Endothelial cell of umbilical vein (primary cell): ENCODE data around the gene CLEC2L. TPM values are rescaled to one million over a fixed set of nuclear protein-coding genes. Genes with fewer than 3 reads are reported as not detected.

ENCODE experiments used
- BruUV-seq: library from RNA; stranded (reverse); fragments of 400-500 nt; replicated peaks from 2 replicates; lab custom pipeline; 2021; lab: Mats Ljungman, UMichigan
- CTCF ChIA-PET: fragments of 300-600, 350-600 bp; sonication (Branson Sonifier 250); formaldehyde crosslinking; loops from one replicate; lab custom pipeline; 2021; ENCODE audit warnings: antibody characterized with exemption, inconsistent platforms; lab: Charles Lee
- POLR2A ChIA-PET: fragments of 300-600, 350-600 bp; sonication (Branson Sonifier 250); formaldehyde crosslinking; loops from one replicate; lab custom pipeline; 2021; ENCODE audit warnings: antibody characterized with exemption, inconsistent platforms; lab: Charles Lee
- DNase-seq: peaks from one replicate; pipeline ENCODE4 v3.0.0-alpha.2; 2011; ENCODE audit warnings: low read depth, low spot score
- FAIRE-seq: peaks from 2 replicates; lab custom pipeline; 2011; peaks lifted over from hg19 to GRCh38; lab: Jason Lieb, UNC
- H2AFZ ChIP-seq: 2 replicates; pipeline ENCODE4 v1.6.0; 2012; ENCODE audit warnings: low read depth, low read length, control low read depth, inconsistent platforms
- H3K27ac ChIP-seq: 2 replicates; pipeline ENCODE4 v1.5.1; 2011; ENCODE audit warnings: low read depth, mild to moderate bottlenecking, control low read depth, low read length, moderate library complexity; ENCODE audit not compliant: insufficient read depth
- H3K27me3 ChIP-seq, 2 experiments: 2 replicates each; pipeline versions ENCODE4 v1.6.0 to v1.6.1; 2011; ENCODE audit warnings: low read length in 2 of 2, mixed read lengths in 1 of 2; ENCODE audit not compliant: control insufficient read depth in 2 of 2, insufficient read depth in 2 of 2
- H3K36me3 ChIP-seq, 2 experiments: 2 replicates in 1 of 2; 3 replicates in 1 of 2; pipeline ENCODE4 v1.5.1; 2011; ENCODE audit warnings: low read length in 2 of 2, mild to moderate bottlenecking in 1 of 2, moderate library complexity in 1 of 2; ENCODE audit not compliant: control insufficient read depth in 2 of 2, insufficient read depth in 2 of 2; ENCODE audit errors: extremely low read depth in 1 of 2
- H3K4me1 ChIP-seq: 3 replicates; pipeline ENCODE4 v1.5.1; 2011; ENCODE audit warnings: mild to moderate bottlenecking, low read length; ENCODE audit not compliant: control insufficient read depth, insufficient read depth; ENCODE audit errors: extremely low read depth
- H3K4me2 ChIP-seq: 2 replicates; pipeline ENCODE4 v1.6.1; 2011; ENCODE audit warnings: low read length, control low read depth, mixed read lengths; ENCODE audit not compliant: insufficient read depth
- H3K4me3 ChIP-seq, 3 experiments: fragments of 200-600 bp in 1 of 3; sonication (generic), shearing (Covaris generic) in 1 of 3; replicated peaks in 1 of 3; 2 replicates each; pipeline ENCODE4 v1.5.1; 2011 to 2016; ENCODE audit warnings: control low read depth in 3 of 3, low read length in 3 of 3, mild to moderate bottlenecking in 2 of 3, inconsistent platforms in 1 of 3, low read depth in 1 of 3, moderate library complexity in 1 of 3; ENCODE audit not compliant: insufficient read depth in 1 of 3
- H3K79me2 ChIP-seq: 2 replicates; pipeline ENCODE4 v1.6.0; 2012; ENCODE audit warnings: low read length, inconsistent platforms; ENCODE audit not compliant: control insufficient read depth, insufficient read depth
- H3K9ac ChIP-seq: replicated peaks from 2 replicates; pipeline ENCODE3; 2011; ENCODE audit warnings: low read length, control low read depth; ENCODE audit not compliant: insufficient read depth; ENCODE audit errors: extremely low read depth
- H3K9me1 ChIP-seq: replicated peaks from 3 replicates; pipeline ENCODE4 v1.6.0; 2011; ENCODE audit warnings: mild to moderate bottlenecking, low read length; ENCODE audit not compliant: control insufficient read depth, insufficient read depth; ENCODE audit errors: extremely low read depth
- H3K9me3 ChIP-seq: replicated peaks from 2 replicates; pipeline ENCODE4 v1.5.1; 2012; ENCODE audit warnings: low read length, inconsistent platforms; ENCODE audit not compliant: control insufficient read depth, insufficient read depth
- H4K20me1 ChIP-seq: replicated peaks from 2 replicates; pipeline ENCODE3; 2011; ENCODE audit warnings: mild to moderate bottlenecking, low read length; ENCODE audit not compliant: control insufficient read depth, insufficient read depth; ENCODE audit errors: extremely low read depth
- CTCF ChIP-seq, 2 donors: IDR thresholded peaks; 1 replicate in 1 of 2; 2 replicates in 1 of 2; pipeline ENCODE4 v1.5.1; 2011; ENCODE audit warnings: low read length in 2 of 2, mild to moderate bottlenecking in 2 of 2, moderate library complexity in 2 of 2, control low read depth in 1 of 2, inconsistent platforms in 1 of 2, low read depth in 1 of 2; ENCODE audit not compliant: insufficient read depth in 1 of 2; ENCODE audit errors: extremely low read depth in 1 of 2
- EZH2 ChIP-seq: IDR thresholded peaks from 2 replicates; pipeline ENCODE4 v1.6.1; 2012; ENCODE audit warnings: borderline replicate concordance, low read depth, mild to moderate bottlenecking, moderate library complexity, low read length, inconsistent platforms; ENCODE audit not compliant: severe bottlenecking
- FOS ChIP-seq: IDR thresholded peaks from 2 replicates; pipeline ENCODE4 v1.6.1; 2011; ENCODE audit warnings: mild to moderate bottlenecking, low read length, moderate library complexity, borderline replicate concordance; ENCODE audit not compliant: insufficient read depth
- GATA2 ChIP-seq: IDR thresholded peaks from 2 replicates; pipeline ENCODE4 v1.7.0; 2011; ENCODE audit warnings: low read depth, mild to moderate bottlenecking, moderate library complexity, mixed read lengths, low read length; ENCODE audit not compliant: insufficient read length, insufficient read depth
- JUN ChIP-seq: IDR thresholded peaks from 2 replicates; pipeline ENCODE4 v1.6.1; 2011; ENCODE audit warnings: borderline replicate concordance, low read depth; ENCODE audit not compliant: insufficient read length, insufficient read depth
- MAX ChIP-seq: IDR thresholded peaks from 2 replicates; pipeline ENCODE4 v1.6.1; 2011; ENCODE audit not compliant: insufficient read depth, insufficient read length
- MYC ChIP-seq: IDR thresholded peaks from one replicate; pipeline ENCODE4 v1.6.1; 2011; ENCODE audit warnings: mild to moderate bottlenecking, low read depth, low read length
- POLR2A ChIP-seq: IDR thresholded peaks from 2 replicates; pipeline ENCODE4 v1.6.1; 2012; ENCODE audit warnings: low read depth, mild to moderate bottlenecking, control low read depth, low read length
- POLR2AphosphoS5 ChIP-seq: IDR thresholded peaks from 2 replicates; pipeline ENCODE4 v1.6.1; 2012; ENCODE audit warnings: low read depth, mild to moderate bottlenecking, control low read depth, low read length, moderate library complexity; ENCODE audit not compliant: insufficient read depth
- dilution Hi-C: fragments of 300-500 bp; cut with MboI; formaldehyde crosslinking; loops from one replicate; pipeline ENCODE4 v1.15.0; 2019; ENCODE audit warnings: low sequenced_read_pairs; ENCODE audit not compliant: extremely low pct_ligation_motif_present
- intact Hi-C: fragments of 100-400 bp; cut with micrococcal nuclease; formaldehyde crosslinking; loops from one replicate; pipeline ENCODE4 v1.10.0; 2022
- polyA plus RNA-seq, 4 experiments: library from polyadenylated mRNA; depleted of rRNA in 3 of 4; stranded (reverse) in 3 of 4; unstranded in 1 of 4; fragments of >200 nt; gene quantifications; 2 replicates each; pipeline versions ENCODE4 v1.2.1 to v1.2.3, GENCODE V29; 2011 to 2012; ENCODE audit warnings: missing spikeins in 1 of 4
- total RNA-seq: library from RNA; stranded (reverse); gene quantifications from 2 replicates; pipeline ENCODE4 v1.2.3, GENCODE V29; 2021

CLEC2L gene
- total and polyA plus RNA-seq, 2 donors (not counting 3 experiments of a cell fraction or from before 2014, with no cell fraction given) = not detected

- no peak for TF ChIP-seq CTCF (IDR thresholded peaks at IDR 0.05; ENCODE audit: extremely low read depth in 1 of 2, insufficient read depth in 1 of 2, low read depth in 1 of 2, low read length in 2 of 2)
- TF ChIP-seq GATA2 = no peak
- TF ChIP-seq MAX = no peak
- TF ChIP-seq MYC = no peak
- TF ChIP-seq FOS = no peak
- TF ChIP-seq POLR2AphosphoS5 = no peak
- no peak for TF ChIP-seq EZH2
- TF ChIP-seq POLR2A = no peak
- no peak for TF ChIP-seq JUN
- H3K79me2 ChIP-seq = no peaks in the 10 kb centered on the region
- DNase-seq (no peak), FAIRE-seq (no peak)
- no peaks in the 10 kb centered on the region for H3K4me1 ChIP-seq
- no peak overlapping the region for H3K9ac ChIP-seq
- intact Hi-C loops = no loop called here
- dilution Hi-C loops = no loop called here
- POLR2A ChIA-PET = no interaction called here
- no peak overlapping the region for H2AFZ ChIP-seq
- CTCF ChIA-PET = no interaction called here
- peaks cover 0 to 2% of the 10 kb centered on the region in 2 experiments for H3K36me3 ChIP-seq
- no peaks in the 10 kb centered on the region for H3K9me1 ChIP-seq
- no peak overlapping the region for H3K4me3 ChIP-seq
- H3K27me3 ChIP-seq = no peaks in the 10 kb centered on the region
- BruUV-seq = no TSS peak
- H4K20me1 ChIP-seq = no peaks in the 10 kb centered on the region
- H3K4me2 ChIP-seq = no peak overlapping the region
- H3K27ac ChIP-seq = no peak overlapping the region
- no peaks in the 10 kb centered on the region for H3K9me3 ChIP-seq
Measured at GRCh38 chr7:139563856-139564255, 40.4 kb downstream of the CLEC2L start.
